HCT116 (cell line): Measurements from ENCODE around the gene GRB2. TPM values are rescaled to one million over a fixed set of nuclear protein-coding genes. Genes with fewer than 3 reads are reported as not detected.

ENCODE experiments used
- ATAC-seq: fragments of 200-7000 bp; cut with Tn5 transposase; 2 replicates; pipeline ENCODE4 v1.9.1; 2020; ENCODE audit warnings: mild to moderate bottlenecking, moderate library complexity
- BruUV-seq: library from RNA; stranded (reverse); fragments of 400-500 nt; replicated peaks from 2 replicates; lab custom pipeline; 2021; lab: Mats Ljungman, UMichigan
- CTCF ChIA-PET: fragments of 300-600 bp; sonication (Branson Sonifier 250); formaldehyde crosslinking; loops from one replicate; lab custom pipeline; 2021; ENCODE audit warnings: antibody characterized with exemption; lab: Charles Lee
- POLR2A ChIA-PET: fragments of 300-600, 350-600 bp; sonication (Branson Sonifier 250); formaldehyde crosslinking; loops from one replicate; lab custom pipeline; 2021; ENCODE audit warnings: antibody characterized with exemption; lab: Charles Lee
- RAD21 ChIA-PET, 2 experiments: fragments of 300-600 bp; sonication (Branson Sonifier 250); formaldehyde crosslinking; loops; one replicate each; lab custom pipeline; 2023; ENCODE audit warnings: low total read pairs in 2 of 2; ENCODE audit not compliant: uncharacterized antibody in 2 of 2, unreplicated experiment in 2 of 2, low non-redundant PET in 1 of 2; lab: Charles Lee
- DNase-seq: peaks from one replicate; pipeline ENCODE4 v3.0.0-alpha.2; 2010; ENCODE audit warnings: low read depth, low spot score
- H2AFZ ChIP-seq: fragments of 200-600 bp; shearing (Covaris generic), sonication (generic); 2 replicates; pipeline ENCODE4 v1.6.1; 2017; ENCODE audit warnings: low read depth, mixed run types, mixed read lengths, antibody characterized with exemption, low read length; ENCODE audit not compliant: poor library complexity, severe bottlenecking
- H3K27ac ChIP-seq: 2 replicates; pipeline ENCODE4 v1.5.1; 2012; ENCODE audit warnings: low read depth, low read length
- H3K27me3 ChIP-seq: fragments of 200-600 bp; sonication (generic); 2 replicates; pipeline ENCODE4 v1.6.1; 2016; ENCODE audit warnings: mixed run types, low read length, mixed read lengths; ENCODE audit not compliant: insufficient read depth
- H3K36me3 ChIP-seq, 2 experiments: fragments of 200-500 bp in 1 of 2; fragments of 200-600 bp in 1 of 2; sonication (Bioruptor generic) in 1 of 2; sonication (generic) in 1 of 2; 2 replicates each; pipeline versions ENCODE4 v1.5.1 to v1.6.1; 2014 to 2016; ENCODE audit warnings: low read length in 2 of 2, inconsistent platforms in 1 of 2, mixed read lengths in 1 of 2, mixed run types in 1 of 2; ENCODE audit not compliant: insufficient read depth in 2 of 2, control insufficient read depth in 1 of 2
- H3K4me1 ChIP-seq, 2 experiments: fragments of 200-600 bp in 1 of 2; sonication (generic) in 1 of 2; 2 replicates each; pipeline versions ENCODE4 v1.5.1 to v1.6.1; 2012 to 2017; ENCODE audit warnings: low read length in 2 of 2, inconsistent platforms in 1 of 2, mild to moderate bottlenecking in 1 of 2, mixed read lengths in 1 of 2, mixed run types in 1 of 2, moderate library complexity in 1 of 2; ENCODE audit not compliant: insufficient read depth in 2 of 2, control insufficient read depth in 1 of 2
- H3K4me2 ChIP-seq: fragments of 200-600 bp; sonication (generic); 2 replicates; pipeline ENCODE4 v1.6.1; 2017; ENCODE audit warnings: mixed run types, low read length, mixed read lengths
- H3K4me3 ChIP-seq, 2 experiments: fragments of 200-600 bp in 1 of 2; sonication (generic) in 1 of 2; replicated peaks in 1 of 2; 2 replicates each; pipeline ENCODE4 v1.5.1; 2011 to 2016; ENCODE audit warnings: low read length in 2 of 2, control low read depth in 1 of 2, low read depth in 1 of 2, mild to moderate bottlenecking in 1 of 2, mixed read lengths in 1 of 2, mixed run types in 1 of 2
- H3K79me2 ChIP-seq: fragments of 200-600 bp; sonication (generic); 2 replicates; pipeline ENCODE4 v1.6.1; 2017; ENCODE audit warnings: mild to moderate bottlenecking, mixed run types, low read length, moderate library complexity, mixed read lengths; ENCODE audit not compliant: insufficient read depth
- H3K9ac ChIP-seq: fragments of 200-600 bp; sonication (generic); 2 replicates; pipeline ENCODE4 v1.6.1; 2016; ENCODE audit warnings: low read length, mixed read lengths
- H3K9me2 ChIP-seq: fragments of 200-600 bp; sonication (generic), shearing (Covaris generic); 2 replicates; pipeline ENCODE4 v1.6.1; 2017; ENCODE audit warnings: mixed run types, mild to moderate bottlenecking, moderate library complexity; ENCODE audit not compliant: insufficient read depth
- H3K9me3 ChIP-seq, 2 experiments: fragments of 200-500 bp in 1 of 2; fragments of 200-600 bp in 1 of 2; sonication (Bioruptor generic) in 1 of 2; sonication (generic) in 1 of 2; 2 replicates each; pipeline ENCODE4 v1.6.1; 2014 to 2017; ENCODE audit warnings: low read length in 2 of 2, mixed read lengths in 2 of 2, inconsistent platforms in 1 of 2, low read depth in 1 of 2, mild to moderate bottlenecking in 1 of 2, mixed run types in 1 of 2, moderate library complexity in 1 of 2; ENCODE audit not compliant: control insufficient read depth in 1 of 2, insufficient read depth in 1 of 2
- H4K20me1 ChIP-seq: fragments of 200-600 bp; sonication (generic), shearing (Covaris generic); 2 replicates; pipeline ENCODE4 v1.6.1; 2017; ENCODE audit warnings: mixed run types, mild to moderate bottlenecking, moderate library complexity; ENCODE audit not compliant: insufficient read depth
- EZH2phosphoT487 ChIP-seq: fragments of 200-600 bp; IDR thresholded peaks from 2 replicates; pipeline ENCODE4 v1.6.1; 2018; ENCODE audit warnings: antibody characterized with exemption, borderline replicate concordance
- FOSL1 ChIP-seq: IDR thresholded peaks from 2 replicates; pipeline ENCODE4 v1.6.1; 2012; ENCODE audit warnings: low read depth
- JUND ChIP-seq: IDR thresholded peaks from 2 replicates; pipeline ENCODE4 v1.6.1; 2012
- SP1 ChIP-seq: IDR thresholded peaks from 2 replicates; pipeline ENCODE4 v1.6.1; 2012; ENCODE audit warnings: low read depth
- TCF7L2 ChIP-seq: IDR thresholded peaks from 2 replicates; pipeline ENCODE4 v1.7.0; 2011; ENCODE audit warnings: borderline replicate concordance, inconsistent platforms; ENCODE audit not compliant: insufficient read depth, insufficient read length; ENCODE audit errors: extremely low read depth
- ZBTB33 ChIP-seq: IDR thresholded peaks from 2 replicates; pipeline ENCODE4 v1.6.1; 2011; ENCODE audit warnings: mild to moderate bottlenecking, low read length, moderate library complexity; ENCODE audit not compliant: insufficient replicate concordance; ENCODE audit errors: extremely low read depth
- intact Hi-C: fragments of 100-400 bp; cut with micrococcal nuclease; formaldehyde crosslinking; loops from 2 replicates; pipeline ENCODE4 v1.10.0; 2022
- total RNA-seq: library from RNA; stranded (reverse); gene quantifications from one replicate; pipeline ENCODE4 v1.2.1, GENCODE V29; 2021; ENCODE audit not compliant: unreplicated experiment

The GRB2 gene
- total RNA-seq, 1 experiment from 2014 or later, result 146 TPM

GRCh38 chr17:75319904-75320691 lies 85.4 kb downstream of the GRB2 start (continued):
- TF ChIP-seq TCF7L2, result no peak

GRCh38 chr17:75318615-75319222 lies 86.8 kb downstream of the GRB2 start:
- Histone ChIP-seq H3K9ac (no peak overlapping the region), H3K9me2 (no peaks in the 10 kb centered on the region), H3K36me3 (peaks cover 23 to 30% of the 10 kb centered on the region in 2 experiments; a peak in 3 of 4 replicates), H3K4me1 (peaks cover 0 to 8% of the 10 kb centered on the region in 2 experiments; a peak in 1 of 4 replicates), H3K27me3 (no peaks in the 10 kb centered on the region), H4K20me1 (no peaks in the 10 kb centered on the region; the same call in 1 of the 2 replicates)
- DNase-seq, result no peak
- TF ChIP-seq JUND (no peak), ZBTB33 (no peak), FOSL1 (no peak), SP1 (no peak), EZH2phosphoT487 (no peak)
- TF ChIP-seq, all 23 proteins: peak for 0
- POLR2A ChIA-PET, result no interaction called here
- Histone ChIP-seq H3K4me2 (no peak overlapping the region), H3K4me3 (no peak overlapping the region), H3K9me3 (no peaks in the 10 kb centered on the region), H3K27ac (no peak overlapping the region), H3K79me2 (peaks cover 6% of the 10 kb centered on the region; the same call in 1 of the 2 replicates), H2AFZ (no peak overlapping the region)
- BruUV-seq, result no TSS peak
- RAD21 ChIA-PET, result no interaction called here
- no peak for ATAC-seq
- intact Hi-C loops, result no loop called here
- CTCF ChIA-PET, result no interaction called here
